ENCODE data around the gene NGEF.

DNA sequence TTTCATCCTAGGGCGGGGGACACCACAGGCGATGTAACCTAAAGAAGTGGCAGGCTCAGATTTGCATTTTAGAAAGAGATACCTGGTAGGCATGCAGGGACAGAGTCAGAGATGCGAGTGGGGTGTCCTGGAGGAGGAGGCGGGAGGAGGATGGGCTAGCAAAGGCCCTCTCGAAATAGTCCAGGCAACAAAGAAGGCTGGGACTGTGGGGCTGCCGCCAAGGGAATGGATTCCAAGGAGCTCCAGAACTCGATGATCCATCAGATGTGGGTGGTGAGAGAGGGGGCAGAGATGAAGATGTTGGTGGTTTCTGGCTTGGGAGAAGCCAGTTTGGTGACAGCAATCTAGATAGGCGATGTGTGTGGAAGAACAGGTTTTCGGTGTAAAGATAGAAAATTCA, 34.6 kb upstream of the NGEF start:
- no peak for TF ChIP-seq ZNF232 (CRISPR knock-in tag; IDR thresholded peaks at IDR 0.05)
- TF ChIP-seq, protein P1, sequence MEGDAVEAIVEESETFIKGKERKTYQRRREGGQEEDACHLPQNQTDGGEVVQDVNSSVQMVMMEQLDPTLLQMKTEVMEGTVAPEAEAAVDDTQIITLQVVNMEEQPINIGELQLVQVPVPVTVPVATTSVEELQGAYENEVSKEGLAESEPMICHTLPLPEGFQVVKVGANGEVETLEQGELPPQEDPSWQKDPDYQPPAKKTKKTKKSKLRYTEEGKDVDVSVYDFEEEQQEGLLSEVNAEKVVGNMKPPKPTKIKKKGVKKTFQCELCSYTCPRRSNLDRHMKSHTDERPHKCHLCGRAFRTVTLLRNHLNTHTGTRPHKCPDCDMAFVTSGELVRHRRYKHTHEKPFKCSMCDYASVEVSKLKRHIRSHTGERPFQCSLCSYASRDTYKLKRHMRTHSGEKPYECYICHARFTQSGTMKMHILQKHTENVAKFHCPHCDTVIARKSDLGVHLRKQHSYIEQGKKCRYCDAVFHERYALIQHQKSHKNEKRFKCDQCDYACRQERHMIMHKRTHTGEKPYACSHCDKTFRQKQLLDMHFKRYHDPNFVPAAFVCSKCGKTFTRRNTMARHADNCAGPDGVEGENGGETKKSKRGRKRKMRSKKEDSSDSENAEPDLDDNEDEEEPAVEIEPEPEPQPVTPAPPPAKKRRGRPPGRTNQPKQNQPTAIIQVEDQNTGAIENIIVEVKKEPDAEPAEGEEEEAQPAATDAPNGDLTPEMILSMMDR (IDR thresholded peaks at IDR 0.05): no peak
- TF ChIP-seq SP1 (CRISPR knock-in tag; conservative IDR thresholded peaks at IDR 0.05): no peak
- no peak for TF ChIP-seq CREM (CRISPR knock-in tag; IDR thresholded peaks at IDR 0.05)
- TF ChIP-seq, protein P2, sequence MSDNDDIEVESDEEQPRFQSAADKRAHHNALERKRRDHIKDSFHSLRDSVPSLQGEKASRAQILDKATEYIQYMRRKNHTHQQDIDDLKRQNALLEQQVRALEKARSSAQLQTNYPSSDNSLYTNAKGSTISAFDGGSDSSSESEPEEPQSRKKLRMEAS (CRISPR knock-in tag; IDR thresholded peaks at IDR 0.05): no peak
- TF ChIP-seq ATF3 (CRISPR knock-in tag; conservative IDR thresholded peaks at IDR 0.05): no peak
- TF ChIP-seq FOXP4 (CRISPR knock-in tag; IDR thresholded peaks at IDR 0.05): no peak
- TF ChIP-seq ZNF121 (CRISPR knock-in tag; IDR thresholded peaks at IDR 0.05): no peak
- TF ChIP-seq PRDM15 (CRISPR knock-in tag; IDR thresholded peaks at IDR 0.05): no peak
- no peak for TF ChIP-seq TCF7 (CRISPR knock-in tag; IDR thresholded peaks at IDR 0.05; ENCODE audit: low read depth)
- no peak for TF ChIP-seq ETV6 (CRISPR knock-in tag; IDR thresholded peaks at IDR 0.05)
- TF ChIP-seq, protein P3, sequence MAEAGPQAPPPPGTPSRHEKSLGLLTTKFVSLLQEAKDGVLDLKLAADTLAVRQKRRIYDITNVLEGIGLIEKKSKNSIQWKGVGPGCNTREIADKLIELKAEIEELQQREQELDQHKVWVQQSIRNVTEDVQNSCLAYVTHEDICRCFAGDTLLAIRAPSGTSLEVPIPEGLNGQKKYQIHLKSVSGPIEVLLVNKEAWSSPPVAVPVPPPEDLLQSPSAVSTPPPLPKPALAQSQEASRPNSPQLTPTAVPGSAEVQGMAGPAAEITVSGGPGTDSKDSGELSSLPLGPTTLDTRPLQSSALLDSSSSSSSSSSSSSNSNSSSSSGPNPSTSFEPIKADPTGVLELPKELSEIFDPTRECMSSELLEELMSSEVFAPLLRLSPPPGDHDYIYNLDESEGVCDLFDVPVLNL (CRISPR knock-in tag; IDR thresholded peaks at IDR 0.05; ENCODE audit: borderline replicate concordance, low read depth): no peak
- TF ChIP-seq ESRRA (CRISPR knock-in tag; IDR thresholded peaks at IDR 0.05; ENCODE audit: borderline replicate concordance): no peak
- TF ChIP-seq CREB1 (CRISPR knock-in tag; IDR thresholded peaks at IDR 0.05): no peak
